HG03280 (cell line): ENCODE measurements around the gene CEP170B.
"Not testable (repeated sequence)": the region's sequence is repeated elsewhere in the genome, so short reads cannot be mapped to it uniquely, and the experiment has no call there.

ENCODE experiments used
- ATAC-seq: cut with Tn5 transposase; IDR thresholded peaks from one replicate; pipeline ENCODE4 v1.9.1; 2021; ENCODE audit warnings: mild to moderate bottlenecking, moderate library complexity; ENCODE audit not compliant: unreplicated experiment

Gene CEP170B

DNA sequence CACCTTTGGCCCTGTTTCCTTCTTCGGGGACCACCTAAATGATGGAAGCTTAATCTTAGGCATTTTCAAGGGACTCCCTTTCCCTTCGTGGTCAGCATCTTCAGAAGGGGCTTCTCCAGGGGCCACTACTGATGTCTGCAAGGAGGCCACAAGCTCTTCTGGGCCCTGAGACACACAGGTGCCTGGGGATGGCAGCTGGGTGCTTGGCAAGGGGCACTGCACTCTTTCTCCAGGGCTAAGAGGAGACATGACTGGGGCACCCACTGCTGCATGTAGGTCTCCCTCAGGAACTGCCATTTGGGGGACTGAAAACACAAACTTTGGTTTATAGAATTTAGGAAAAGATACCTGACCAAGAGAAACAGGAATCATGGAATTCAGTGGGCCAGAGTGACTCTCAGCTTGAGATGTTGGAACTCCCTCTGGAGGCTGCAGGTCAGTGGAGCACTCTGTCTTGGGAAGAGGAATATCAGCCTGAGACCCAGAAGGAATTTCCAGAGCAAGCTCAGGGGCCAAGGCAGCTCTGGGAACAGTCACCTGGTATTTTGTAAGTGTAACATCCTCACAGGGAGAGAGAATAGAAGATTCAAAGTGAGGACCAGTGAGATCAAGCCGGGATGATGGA lies 75.6 kb downstream of the CEP170B start:
- ATAC-seq, result no peak

DNA sequence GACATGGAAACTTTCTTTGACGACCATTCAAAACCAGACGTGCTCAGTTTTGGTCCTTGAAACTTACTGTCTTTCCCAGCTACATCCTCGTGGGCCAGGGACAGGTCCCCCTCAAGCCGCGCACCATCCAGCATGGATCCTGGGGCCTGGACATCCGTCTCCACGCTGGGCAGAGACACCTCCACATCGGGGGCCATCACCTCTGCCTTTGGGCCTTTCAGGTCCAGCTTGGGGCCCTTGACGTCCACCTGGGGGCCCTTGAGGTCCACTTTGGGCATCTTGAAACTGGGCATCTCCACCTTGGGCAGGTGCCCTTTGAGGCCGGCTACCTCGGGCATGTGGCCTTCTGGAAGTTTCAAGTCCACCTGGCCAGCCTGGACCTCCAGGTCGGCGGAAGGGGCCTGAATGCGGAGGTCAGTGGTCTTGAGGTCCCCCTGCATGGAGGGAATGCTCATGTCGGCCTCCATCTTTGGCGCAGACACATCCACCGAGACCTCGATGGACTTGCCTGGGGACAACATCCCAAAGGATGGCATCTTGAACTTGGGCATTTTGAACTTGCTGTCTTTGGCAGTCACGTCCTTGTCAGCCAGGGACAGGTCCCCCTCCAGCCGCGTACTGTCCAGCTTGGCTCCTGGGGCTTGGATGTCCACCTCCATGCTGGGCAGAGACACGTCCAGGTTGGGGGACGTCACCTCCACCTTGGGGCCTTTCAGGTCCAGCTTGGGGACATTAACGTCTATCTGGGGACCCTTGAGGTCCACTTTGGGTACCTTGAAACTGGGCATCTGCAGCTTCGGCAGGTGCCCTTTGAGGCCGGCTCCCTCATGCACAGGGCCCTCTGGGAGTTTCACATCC lies 76.7 kb downstream of the CEP170B start:
- ATAC-seq, result no peak

DNA sequence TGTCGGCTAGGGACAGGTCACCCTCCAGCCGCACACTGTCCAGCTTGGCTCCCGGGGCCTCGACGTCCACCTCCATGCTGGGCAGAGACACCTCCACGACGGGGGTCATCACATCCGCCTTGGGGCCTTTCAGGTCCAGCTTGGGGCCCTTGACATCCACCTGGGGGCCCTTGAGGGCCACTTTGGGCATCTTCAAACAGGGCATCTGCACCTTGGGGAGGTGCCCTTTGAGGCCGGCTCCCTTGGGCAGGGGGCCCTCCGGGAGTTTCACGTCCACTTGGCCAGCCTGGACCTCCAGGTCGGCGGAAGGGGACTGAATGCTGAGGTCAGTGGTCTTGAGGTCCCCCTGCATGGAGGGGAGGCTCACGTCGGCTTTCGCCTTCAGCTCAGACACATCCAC lies 77.5 kb downstream of the CEP170B start:
- no peak for ATAC-seq

DNA sequence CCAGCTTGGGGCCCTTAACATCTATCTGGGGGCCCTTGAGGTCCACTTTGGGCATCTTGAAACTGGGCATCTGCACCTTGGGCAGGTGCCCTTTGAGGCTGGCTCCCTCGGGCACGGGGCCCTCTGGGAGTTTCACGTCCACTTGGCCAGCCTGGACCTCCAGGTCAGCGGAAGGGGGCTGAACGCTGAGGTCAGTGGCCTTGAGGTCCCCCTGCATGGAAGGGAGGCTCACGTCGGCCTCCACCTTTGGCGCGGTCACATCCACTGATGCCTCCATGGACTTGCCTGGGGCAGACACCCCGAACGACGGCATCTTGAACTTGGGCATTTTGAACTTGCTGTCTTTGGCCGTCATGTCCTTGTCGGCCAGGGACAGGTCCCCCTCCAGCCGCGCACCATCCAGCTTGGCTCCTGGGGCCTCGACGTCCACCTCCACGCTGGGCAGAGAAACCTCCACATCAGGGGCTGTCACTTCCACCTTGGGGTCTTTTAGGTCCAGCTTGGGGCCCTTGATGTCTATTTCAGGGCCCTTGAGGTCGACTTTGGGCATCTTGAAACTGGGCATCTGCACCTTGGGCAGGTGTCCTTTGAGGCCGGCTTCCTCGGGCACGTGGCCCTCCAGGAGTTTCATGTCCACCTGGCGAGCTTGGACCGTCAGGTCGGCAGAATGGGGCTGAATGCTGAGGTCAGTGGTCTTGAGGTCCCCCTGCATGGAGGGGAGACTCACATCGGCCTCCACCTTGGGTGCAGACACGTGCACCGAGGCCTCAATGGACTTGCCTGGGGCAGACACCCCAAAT lies 78.3 kb downstream of the CEP170B start:
- ATAC-seq, result not testable (repeated sequence)

DNA sequence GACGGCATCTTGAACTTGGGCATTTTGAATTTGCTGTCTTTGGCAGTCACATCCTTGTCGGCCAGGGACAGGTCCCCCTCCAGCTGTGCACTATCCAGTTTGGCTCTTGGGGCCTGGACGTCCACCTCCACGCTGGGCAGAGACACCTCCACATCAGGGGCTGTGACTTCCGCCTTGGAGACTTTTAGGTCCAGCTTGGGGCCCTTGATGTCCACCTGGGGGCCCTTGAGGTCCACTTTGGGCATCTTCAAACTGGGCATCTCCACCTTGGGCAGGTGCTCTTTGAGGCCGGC lies 78.9 kb downstream of the CEP170B start:
- ATAC-seq, result not testable (repeated sequence)

DNA sequence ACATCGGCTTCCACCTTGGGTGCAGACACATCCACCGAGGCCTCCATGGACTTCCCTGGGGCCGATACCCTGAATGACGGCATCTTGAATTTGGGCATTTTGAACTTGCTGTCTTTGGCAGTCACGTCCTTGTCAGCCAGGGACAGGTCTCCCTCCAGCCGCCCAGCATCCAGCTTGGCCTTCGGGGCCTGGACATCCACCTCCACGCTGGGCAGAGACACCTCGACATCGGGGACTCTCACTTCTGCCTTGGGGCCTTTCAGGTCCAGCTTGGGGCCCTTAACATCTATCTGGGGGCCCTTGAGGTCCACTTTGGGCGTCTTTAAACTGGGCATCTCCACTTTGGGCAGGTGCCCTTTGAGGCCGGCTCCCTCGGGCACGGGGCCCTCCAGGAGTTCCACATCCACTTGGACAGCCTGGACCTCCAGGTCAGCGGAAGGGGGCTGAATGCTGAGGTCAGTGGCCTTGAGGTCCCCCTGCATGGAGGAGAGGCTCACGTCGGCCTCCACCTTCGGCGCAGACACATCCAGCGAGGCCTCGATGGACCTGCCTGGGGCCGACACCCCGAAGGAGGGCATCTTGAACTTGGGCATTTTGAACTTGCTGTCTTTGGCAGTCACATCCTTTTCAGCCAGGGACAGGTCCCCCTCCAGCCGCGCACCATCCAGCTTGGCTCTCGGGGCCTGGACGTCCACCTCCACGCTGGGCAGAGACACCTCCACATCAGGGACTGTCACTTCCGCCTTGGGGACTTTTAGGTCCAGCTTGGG lies 79.6 kb downstream of the CEP170B start:
- not testable (repeated sequence) for ATAC-seq

DNA sequence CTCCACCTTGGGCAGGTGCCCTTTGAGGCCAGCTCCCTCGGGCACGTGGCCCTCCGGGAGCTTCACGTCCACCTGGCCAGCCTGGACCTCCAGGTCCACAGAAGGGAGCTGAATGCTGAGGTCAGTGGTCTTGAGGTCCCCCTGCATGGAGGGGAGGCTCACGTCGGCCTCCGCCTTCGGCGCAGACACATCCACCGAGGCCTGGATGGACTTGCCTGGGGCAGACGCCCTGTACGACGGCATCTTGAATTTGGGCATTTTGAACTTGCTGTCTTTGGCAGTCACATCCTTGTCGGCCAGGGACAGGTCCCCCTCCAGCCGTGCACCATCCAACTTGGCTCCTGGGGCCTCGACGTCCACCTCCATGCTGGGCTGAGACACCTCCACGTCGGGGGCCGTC lies 80.2 kb downstream of the CEP170B start:
- ATAC-seq, result not testable (repeated sequence)
